Epithelial cell of esophagus (primary cell): ENCODE data around the gene MS4A15.

Experiments
- DNase-seq: peaks from one replicate; pipeline ENCODE4 v3.0.0; 2010; ENCODE audit warnings: low read depth
- H3K4me3 ChIP-seq: 2 replicates; pipeline ENCODE4 v1.5.1; 2011; ENCODE audit warnings: mild to moderate bottlenecking, low read length, control low read depth
- CTCF ChIP-seq: IDR thresholded peaks from 2 replicates; pipeline ENCODE4 v1.5.1; 2011; ENCODE audit warnings: low read depth, mild to moderate bottlenecking, low read length, control low read depth, inconsistent platforms; ENCODE audit not compliant: insufficient read depth; ENCODE audit errors: missing control alignments

The MS4A15 gene

GRCh38 chr11:60740573-60740972 is 16.1 kb upstream of the MS4A15 start:
- DNase-seq = no peak
- TF ChIP-seq CTCF = no peak
- no peak overlapping the region for H3K4me3 ChIP-seq

GRCh38 chr11:60741421-60741820 is 15.2 kb upstream of the MS4A15 start:
- no peak for TF ChIP-seq CTCF
- H3K4me3 ChIP-seq = no peak overlapping the region
- no peak for DNase-seq

GRCh38 chr11:60743058-60743457 is 13.6 kb upstream of the MS4A15 start:
- no peak for DNase-seq
- no peak overlapping the region for H3K4me3 ChIP-seq
- TF ChIP-seq CTCF = no peak

GRCh38 chr11:60744114-60744513 is 12.6 kb upstream of the MS4A15 start:
- no peak overlapping the region for H3K4me3 ChIP-seq
- TF ChIP-seq CTCF = no peak
- DNase-seq = no peak

GRCh38 chr11:60747359-60747873 is 9.3 kb upstream of the MS4A15 start:
- DNase-seq = no peak
- H3K4me3 ChIP-seq = no peak overlapping the region
- TF ChIP-seq CTCF = no peak

GRCh38 chr11:60748225-60748624 is 8.4 kb upstream of the MS4A15 start:
- DNase-seq = no peak
- TF ChIP-seq CTCF = no peak
- no peak overlapping the region for H3K4me3 ChIP-seq

GRCh38 chr11:60748821-60749220 is 7.8 kb upstream of the MS4A15 start:
- no peak for DNase-seq
- no peak overlapping the region for H3K4me3 ChIP-seq
- TF ChIP-seq CTCF = no peak
